Non-pigmented ciliary epithelial cell (primary cell): ENCODE data around the gene SHROOM4.

Experiments used
- DNase-seq: peaks from one replicate; pipeline ENCODE4 v3.0.0-alpha.2; 2010; ENCODE audit warnings: low read depth

Gene SHROOM4, protein sequence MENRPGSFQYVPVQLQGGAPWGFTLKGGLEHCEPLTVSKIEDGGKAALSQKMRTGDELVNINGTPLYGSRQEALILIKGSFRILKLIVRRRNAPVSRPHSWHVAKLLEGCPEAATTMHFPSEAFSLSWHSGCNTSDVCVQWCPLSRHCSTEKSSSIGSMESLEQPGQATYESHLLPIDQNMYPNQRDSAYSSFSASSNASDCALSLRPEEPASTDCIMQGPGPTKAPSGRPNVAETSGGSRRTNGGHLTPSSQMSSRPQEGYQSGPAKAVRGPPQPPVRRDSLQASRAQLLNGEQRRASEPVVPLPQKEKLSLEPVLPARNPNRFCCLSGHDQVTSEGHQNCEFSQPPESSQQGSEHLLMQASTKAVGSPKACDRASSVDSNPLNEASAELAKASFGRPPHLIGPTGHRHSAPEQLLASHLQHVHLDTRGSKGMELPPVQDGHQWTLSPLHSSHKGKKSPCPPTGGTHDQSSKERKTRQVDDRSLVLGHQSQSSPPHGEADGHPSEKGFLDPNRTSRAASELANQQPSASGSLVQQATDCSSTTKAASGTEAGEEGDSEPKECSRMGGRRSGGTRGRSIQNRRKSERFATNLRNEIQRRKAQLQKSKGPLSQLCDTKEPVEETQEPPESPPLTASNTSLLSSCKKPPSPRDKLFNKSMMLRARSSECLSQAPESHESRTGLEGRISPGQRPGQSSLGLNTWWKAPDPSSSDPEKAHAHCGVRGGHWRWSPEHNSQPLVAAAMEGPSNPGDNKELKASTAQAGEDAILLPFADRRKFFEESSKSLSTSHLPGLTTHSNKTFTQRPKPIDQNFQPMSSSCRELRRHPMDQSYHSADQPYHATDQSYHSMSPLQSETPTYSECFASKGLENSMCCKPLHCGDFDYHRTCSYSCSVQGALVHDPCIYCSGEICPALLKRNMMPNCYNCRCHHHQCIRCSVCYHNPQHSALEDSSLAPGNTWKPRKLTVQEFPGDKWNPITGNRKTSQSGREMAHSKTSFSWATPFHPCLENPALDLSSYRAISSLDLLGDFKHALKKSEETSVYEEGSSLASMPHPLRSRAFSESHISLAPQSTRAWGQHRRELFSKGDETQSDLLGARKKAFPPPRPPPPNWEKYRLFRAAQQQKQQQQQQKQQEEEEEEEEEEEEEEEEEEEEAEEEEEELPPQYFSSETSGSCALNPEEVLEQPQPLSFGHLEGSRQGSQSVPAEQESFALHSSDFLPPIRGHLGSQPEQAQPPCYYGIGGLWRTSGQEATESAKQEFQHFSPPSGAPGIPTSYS (N-terminal part only)

GRCh38 chrX:50813843-50814661, at the start of gene SHROOM4:
TSS of gene SHROOM4 (minus strand) at chrX:50814194. CDS start at chrX:50814018, 176 bp downstream.
- DNase-seq = no peak

DNA sequence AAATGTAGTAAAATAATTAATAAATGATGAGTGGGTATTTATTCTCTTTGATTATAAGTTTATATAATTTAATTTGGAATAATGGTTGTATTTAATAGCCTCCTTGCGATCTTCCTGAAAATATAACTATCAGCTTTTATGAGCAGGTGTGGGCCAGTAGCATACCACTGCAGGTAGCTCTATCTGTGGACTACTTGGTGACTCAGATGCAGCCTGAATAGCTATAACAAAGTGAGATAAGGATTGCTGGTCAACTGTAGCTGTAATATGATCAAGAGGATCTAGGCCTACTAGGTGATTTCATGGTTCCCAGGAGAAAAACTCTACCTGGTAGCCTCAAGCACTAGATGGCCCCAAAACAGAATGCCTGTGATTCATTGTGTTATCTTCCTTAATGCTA, 49.5 kb upstream of the SHROOM4 start:
- no peak for DNase-seq

DNA sequence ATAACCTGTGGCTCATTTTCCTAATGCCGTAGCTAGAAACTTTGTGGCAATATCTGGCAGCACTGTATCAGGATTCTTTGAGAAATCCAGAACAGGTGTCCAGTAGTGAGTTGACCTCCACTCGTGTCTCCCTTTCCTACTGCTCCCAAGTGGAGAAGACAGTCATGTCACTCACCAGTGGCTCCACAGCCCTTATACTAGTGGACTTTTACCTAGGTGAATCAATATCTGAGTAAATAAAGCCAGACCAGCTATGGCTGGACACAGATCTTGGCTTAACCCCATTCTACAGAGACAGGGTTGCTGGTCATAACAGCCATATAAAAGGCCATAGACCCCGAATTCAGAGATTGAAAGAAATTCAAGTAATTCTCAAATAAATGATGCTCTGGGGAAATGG, 46.5 kb upstream of the SHROOM4 start:
- DNase-seq = no peak

- DNase-seq = no peak
Observed at GRCh38 chrX:50858548-50858947, 44.6 kb upstream of the SHROOM4 start.

- DNase-seq = no peak
Observed at GRCh38 chrX:50853399-50853798, 39.4 kb upstream of the SHROOM4 start.

- DNase-seq = no peak
Observed at GRCh38 chrX:50852524-50852923, 38.5 kb upstream of the SHROOM4 start.

GRCh38 chrX:50842221-50842620, 28.2 kb upstream of the SHROOM4 start:
- DNase-seq = no peak

GRCh38 chrX:50839730-50840129, 25.7 kb upstream of the SHROOM4 start:
- DNase-seq = no peak

DNA sequence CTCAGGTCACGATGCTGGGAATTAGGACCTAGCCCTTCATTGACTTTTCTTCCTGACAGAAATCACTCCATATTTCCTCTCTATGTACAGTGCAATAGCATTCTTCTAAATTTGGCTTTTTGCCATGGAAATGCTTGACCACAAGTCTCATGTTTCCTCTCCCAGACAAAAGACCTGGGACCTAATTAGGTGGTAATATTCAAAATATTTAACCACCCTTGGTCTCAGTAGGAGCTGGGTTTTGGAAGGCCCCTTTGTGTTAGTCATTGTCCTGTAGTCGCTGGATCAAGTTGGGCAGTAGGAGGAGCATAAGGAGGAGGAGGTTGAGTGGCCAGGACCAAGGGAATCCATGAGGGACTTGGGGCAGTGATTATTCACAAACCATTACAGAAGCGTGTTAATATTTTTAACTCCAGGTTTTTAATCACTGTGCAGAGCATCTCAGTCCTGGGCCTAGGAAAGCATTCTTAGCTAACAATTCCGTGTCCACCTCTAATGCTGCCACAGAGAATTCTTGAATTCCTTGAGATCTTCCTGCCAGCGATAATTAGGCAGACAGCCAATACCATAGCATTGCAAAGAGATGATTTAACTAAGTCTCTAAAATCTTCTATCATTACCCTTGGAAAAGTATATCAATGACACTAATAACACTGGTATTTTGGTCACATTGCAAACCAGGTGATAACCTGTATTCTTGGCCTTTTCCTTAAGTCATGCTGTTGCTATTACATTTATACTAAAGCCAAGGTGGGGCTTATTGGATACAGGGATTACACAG, 25.0 kb upstream of the SHROOM4 start:
- no peak for DNase-seq

DNA sequence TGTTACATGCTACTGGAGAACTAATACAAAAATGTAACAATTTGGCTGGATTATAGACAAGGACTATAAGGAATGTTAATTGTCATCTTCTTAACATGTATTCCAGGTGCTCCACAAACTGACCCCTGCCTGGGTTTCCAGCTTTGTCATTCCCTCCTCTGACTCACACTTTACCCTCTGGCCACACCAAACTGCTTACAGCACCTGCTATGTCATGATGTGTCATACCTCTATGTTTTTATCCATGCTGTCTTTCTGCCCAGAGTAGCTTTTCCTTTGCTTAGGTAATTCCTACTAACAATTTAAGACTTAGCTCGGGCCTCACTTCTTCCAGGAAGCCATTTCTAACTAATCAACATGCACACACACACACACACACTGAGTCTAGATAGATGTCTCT, 14.0 kb upstream of the SHROOM4 start:
- DNase-seq = no peak

DNA sequence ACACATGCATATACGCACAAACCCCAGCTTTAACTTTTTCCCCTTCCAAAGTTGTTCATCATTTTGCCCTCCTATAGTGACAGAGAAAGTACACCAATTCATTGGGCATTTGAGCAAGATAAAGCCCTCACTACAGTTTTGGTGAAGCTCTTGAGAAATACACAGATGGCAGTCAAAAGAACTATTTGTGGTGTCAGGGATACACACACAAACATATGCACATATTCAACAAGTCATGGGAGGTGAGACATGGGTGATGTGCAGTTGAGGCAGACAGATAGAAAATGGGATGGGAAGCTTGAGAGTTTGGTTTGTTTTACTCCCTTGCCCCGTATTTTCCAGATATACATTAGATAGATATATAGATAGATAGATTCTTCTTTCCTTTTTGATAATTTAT, 11.8 kb upstream of the SHROOM4 start:
- DNase-seq = no peak

GRCh38 chrX:50818986-50819385, 5.0 kb upstream of the SHROOM4 start:
- DNase-seq = no peak

- DNase-seq = no peak
Observed at GRCh38 chrX:50815120-50815519, 1.1 kb upstream of the SHROOM4 start.

- DNase-seq = no peak
Observed at GRCh38 chrX:50814701-50815100, 707 bp upstream of the SHROOM4 start.

GRCh38 chrX:50812995-50813842, 775 bp downstream of the SHROOM4 start:
- no peak for DNase-seq

- DNase-seq = no peak
Observed at GRCh38 chrX:50805276-50805675, 8.7 kb downstream of the SHROOM4 start.

GRCh38 chrX:50801135-50801534, 12.9 kb downstream of the SHROOM4 start:
- no peak for DNase-seq

DNA sequence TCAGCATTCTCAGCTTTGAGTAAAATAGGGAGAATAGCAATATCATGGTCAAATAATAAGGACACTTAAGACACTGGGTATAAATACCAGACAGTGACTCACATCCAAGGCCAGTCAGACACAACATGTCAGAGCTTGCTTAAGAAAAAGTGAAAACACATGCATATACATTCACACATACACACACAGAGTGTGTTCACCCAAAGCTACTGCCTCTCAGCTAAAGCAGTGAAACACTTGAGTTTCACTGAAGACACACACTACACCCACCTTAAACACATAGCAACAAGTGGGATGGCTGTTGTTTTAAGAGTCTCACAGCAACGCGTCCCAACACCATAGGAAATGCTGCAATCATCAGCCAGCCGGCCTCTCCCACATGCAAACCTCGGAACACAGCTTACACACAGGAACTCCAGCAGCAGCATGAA, 14.4 kb downstream of the SHROOM4 start:
- peak; percentile 38 for DNase-seq

GRCh38 chrX:50798783-50799182, 15.2 kb downstream of the SHROOM4 start:
- no peak for DNase-seq

DNA sequence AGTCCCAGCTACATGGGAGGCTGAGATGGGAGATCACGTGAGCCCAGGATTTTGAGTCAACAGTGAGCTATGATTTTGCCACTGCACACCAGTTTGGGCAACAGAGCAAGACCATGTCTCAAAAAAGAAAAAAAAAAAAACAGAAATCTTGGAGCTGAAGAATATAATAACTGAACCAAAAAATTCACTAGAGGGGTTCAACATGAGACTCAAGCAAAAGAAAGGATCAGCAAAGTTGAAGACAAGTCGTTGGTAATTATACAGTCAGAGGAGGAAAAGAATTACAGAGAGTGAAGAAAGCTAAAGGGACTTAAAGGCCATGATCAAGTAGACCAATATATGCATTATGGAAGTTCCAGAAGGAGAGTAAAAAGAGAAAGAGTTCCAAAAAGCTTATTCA, 26.9 kb downstream of the SHROOM4 start:
- DNase-seq = no peak
